GM21723 (cell line): ENCODE results near the gene RBBP6.
"Not testable (repeated sequence)": the region's sequence is repeated elsewhere in the genome, so short reads cannot be mapped to it uniquely, and the experiment has no call there.

Source experiments
- ATAC-seq: cut with Tn5 transposase; IDR thresholded peaks from one replicate; pipeline ENCODE4 v1.9.1; 2021; ENCODE audit warnings: mild to moderate bottlenecking, moderate library complexity; ENCODE audit not compliant: unreplicated experiment

Gene RBBP6, protein sequence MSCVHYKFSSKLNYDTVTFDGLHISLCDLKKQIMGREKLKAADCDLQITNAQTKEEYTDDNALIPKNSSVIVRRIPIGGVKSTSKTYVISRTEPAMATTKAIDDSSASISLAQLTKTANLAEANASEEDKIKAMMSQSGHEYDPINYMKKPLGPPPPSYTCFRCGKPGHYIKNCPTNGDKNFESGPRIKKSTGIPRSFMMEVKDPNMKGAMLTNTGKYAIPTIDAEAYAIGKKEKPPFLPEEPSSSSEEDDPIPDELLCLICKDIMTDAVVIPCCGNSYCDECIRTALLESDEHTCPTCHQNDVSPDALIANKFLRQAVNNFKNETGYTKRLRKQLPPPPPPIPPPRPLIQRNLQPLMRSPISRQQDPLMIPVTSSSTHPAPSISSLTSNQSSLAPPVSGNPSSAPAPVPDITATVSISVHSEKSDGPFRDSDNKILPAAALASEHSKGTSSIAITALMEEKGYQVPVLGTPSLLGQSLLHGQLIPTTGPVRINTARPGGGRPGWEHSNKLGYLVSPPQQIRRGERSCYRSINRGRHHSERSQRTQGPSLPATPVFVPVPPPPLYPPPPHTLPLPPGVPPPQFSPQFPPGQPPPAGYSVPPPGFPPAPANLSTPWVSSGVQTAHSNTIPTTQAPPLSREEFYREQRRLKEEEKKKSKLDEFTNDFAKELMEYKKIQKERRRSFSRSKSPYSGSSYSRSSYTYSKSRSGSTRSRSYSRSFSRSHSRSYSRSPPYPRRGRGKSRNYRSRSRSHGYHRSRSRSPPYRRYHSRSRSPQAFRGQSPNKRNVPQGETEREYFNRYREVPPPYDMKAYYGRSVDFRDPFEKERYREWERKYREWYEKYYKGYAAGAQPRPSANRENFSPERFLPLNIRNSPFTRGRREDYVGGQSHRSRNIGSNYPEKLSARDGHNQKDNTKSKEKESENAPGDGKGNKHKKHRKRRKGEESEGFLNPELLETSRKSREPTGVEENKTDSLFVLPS (N-terminal part only)

DNA sequence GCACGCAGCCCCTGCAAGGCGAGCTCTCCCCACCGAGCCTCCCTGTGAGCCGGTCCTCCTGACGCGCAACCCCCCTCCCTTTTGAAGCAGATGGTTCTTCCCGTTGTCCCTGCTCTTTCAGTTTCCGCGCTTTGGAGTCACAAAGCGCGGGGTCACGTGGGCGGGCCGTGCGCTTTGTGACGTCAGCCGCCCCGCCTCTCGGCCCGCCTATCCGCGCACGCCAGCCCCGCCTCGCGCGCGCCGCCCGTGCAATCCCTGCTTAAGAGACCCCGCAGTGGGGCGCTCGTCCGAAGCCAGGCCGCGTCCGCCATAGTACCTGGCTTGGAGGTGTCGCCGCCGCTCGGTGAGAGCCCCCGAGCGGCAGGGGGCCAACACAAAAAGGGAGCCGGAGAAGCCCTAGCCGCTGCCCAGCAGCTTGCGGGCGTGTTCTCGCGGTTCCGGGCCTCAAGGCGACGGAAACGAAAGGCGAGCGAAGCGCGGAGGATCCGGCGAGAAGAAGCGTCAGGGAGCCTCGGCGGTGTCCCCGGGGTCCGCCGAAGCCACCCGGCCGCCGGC, at the start of gene RBBP6:
TSS of gene RBBP6 (plus strand) at position 272 of the 555 bp plus-strand sequence. CDS start 1,061 bp downstream, outside the sequence.
- peak; percentile 89 for ATAC-seq

DNA sequence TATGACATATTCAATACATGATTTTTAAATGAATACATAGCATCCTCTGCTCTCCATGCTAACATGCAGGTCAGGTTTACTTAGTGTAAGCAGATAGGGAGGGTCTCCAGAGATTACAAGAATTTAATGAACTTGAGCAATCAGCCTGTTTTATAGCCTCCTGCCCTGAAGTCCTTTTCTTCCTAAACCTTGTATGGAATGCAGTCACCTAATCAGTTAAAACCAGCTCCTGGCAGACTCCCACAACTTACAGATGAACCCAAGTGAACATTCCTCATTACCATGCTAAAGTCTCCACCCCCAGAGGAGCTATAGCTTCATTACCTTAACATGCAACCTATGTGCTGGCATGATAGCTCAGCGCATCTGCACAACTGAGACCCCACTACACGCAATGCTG, 48.5 kb upstream of the RBBP6 start:
- ATAC-seq, result no peak

DNA sequence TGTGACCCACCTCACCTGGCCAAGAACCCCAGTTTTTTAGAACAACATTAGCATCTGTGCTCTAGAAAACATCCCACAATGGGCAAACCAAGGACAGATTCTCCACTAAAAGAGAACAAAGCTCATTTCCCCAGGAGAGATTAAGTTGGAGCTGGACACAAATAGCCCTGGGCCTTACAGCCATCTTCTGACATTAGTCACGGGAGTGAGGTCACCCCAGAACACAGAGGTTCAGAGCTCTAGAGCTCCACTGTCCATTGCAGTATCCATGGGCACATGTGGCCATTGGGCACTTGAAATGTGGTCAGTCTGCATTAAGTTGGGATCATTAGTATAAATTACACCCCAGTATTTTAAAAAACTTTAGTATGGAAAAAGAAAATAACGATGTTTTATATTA, 47.6 kb upstream of the RBBP6 start:
- ATAC-seq, result no peak

DNA sequence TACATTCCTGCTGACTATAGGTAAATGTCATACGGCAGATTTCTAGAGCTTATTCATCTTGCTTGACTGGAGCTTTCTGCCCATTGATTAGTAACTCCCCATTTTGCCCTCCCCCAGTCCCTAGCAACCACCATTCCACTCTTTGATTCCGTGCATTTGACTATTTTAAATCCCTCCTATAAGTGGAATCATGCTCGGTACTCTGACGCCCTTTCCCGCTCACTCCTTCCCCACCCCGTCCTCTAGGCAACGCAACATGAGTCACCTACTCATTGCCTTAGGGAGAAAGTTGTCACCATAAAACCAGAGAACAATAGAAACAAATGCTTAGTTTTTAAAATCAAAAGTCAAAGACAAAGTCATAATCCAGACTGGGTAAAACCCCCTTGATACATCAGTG, 45.5 kb upstream of the RBBP6 start:
- no peak for ATAC-seq

DNA sequence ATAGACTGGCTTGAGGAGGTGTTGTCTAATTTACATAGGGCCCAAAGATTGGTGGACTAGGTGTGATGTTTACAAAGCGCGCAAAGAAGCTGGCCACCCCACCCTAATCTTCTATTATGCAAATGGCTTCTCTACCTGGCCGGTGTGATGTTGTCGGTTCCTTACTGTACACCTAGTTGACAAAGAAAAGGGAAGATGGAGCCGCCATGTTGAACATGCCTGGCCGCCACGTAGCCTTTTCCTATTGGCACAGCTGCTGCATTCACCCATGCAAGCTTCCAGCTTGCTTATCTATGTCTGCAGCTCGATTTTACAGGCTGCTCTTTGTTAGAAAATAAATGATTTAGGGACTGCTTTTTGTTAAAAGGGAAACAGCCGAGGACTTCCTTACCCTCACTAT, 44.2 kb upstream of the RBBP6 start:
- ATAC-seq, result not testable (repeated sequence)

DNA sequence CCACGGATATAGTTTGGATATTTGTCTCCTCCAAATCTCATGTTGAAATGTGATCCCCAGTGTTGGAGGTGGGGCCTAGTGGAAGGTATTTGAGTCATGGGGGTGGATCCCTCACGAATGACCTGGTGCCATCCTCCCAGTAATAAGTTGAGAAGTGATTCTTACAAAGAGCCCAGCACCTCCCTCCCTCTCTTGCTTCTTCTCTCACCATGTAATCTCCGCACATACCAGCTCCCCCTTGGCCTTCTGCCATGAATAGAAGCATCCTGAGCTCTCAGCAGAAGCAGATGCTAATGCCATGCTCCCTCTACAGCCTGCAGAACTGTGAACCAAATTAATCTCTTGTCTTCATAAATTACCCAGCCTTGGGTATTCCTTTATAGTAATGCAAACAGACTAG, 41.9 kb upstream of the RBBP6 start:
- no peak for ATAC-seq

DNA sequence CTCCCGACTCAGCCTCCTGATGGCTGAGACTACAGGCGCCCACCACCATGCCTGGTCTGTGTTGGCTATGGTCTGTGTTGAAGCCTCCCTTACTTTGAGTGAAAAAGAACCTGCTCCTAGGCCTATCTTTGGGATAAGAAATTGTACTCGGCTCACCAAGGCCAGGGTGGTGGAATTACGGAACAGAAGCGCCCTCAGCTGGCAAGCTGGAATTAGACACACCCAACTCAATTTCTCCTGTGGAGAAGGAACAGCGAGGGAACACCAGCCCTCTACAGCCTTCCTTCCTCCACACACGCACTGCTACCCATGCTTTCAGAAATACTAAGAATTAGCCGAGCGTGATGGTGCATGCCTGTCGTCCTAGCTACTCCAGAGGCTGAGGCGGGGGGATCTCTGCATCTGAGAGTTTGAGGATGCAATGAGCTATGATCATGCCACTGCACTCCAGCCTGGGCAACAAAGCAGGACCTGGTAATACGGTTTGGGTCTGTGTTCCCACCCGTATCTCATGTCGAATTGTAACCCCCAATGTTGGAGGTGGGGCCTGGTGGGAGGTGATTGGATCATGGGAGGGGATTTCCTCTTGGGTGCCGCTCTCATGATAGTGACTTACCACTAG, 40.1 kb upstream of the RBBP6 start:
- ATAC-seq, result no peak

DNA sequence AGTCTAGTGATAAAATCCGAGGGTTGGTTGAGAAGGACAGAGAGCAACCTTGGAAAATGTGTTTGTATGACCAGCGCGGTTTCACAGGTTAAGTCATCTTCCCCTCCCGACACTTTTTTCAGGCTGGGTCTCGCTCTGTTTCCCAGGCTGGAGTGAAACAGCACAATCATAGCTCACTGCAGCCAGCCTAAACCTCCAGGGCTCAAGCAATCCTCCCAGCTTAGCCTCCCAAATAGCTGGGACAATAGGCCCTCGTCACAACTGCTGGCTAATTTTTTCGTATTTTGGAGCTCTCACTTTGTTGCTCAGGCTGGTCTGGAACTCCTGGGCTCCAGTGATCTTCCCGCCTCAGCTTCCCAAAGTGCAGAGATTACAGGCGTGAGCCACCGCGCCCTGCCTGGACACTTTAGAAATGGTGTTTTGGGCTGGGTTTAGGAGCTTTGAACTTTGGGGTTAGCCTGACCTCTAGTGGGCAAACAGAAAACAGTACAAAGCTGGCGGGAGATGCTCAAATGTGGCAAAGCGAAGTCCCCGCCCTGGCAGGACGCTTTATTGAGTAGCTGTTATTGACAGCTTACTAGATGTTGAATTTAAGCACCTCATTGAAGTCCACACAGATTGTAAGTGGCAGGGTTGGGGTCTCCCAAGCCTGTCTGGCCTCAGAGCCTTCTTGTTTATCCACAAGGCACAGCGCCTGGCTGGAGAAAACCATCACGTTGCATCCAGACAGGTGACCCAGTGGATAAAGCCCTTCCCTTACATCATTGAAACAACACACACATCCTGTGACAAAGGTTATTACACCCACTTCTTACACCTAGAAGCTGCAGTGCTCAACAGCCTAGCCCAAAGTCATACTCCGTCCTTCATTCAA, 34.7 kb upstream of the RBBP6 start:
- peak; percentile 70 for ATAC-seq

DNA sequence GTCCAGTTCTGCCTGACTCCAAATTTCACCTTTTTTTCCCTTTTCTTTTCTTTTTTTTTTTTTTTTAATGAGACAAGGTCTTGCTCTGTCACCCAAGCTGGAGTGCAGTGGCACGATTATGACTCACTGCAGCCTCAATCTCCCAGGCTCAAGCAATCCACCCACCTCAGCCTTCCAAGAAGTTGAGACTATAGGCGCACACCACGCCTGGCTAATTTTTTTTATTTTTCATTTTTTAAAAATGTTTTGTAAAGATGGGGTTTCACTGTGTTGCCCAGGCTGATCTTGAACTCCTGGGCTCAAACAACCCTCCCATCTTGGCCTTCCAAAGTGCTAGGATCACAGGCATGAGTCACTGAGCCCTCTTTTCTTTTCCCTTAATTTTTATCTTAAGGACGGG, 33.4 kb upstream of the RBBP6 start:
- ATAC-seq, result no peak

DNA sequence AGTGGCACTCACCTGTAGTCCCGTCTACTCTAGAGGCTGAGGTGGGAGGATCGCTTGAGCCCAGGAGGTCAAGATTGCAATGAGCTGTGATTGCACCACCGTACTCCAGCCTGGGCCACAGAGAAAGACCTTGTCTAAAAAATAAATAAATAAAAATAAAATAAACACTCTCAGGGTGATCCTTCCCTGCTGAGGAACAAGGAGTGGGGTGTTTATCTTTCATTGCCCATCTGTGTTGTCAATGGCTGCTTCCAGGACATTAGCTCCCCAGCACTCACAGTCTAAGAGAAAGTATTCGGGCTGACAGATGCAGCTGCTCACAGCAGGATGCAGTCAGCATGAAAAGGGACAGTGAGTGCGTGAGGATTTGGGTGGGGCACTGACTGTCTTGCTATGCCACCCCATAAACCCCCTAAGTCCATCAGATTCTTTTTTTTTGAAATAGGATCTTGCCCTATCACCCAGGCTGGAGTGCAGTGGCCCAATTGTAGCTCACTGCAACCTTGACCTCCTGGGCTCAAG, 31.3 kb upstream of the RBBP6 start:
- ATAC-seq, result no peak

DNA sequence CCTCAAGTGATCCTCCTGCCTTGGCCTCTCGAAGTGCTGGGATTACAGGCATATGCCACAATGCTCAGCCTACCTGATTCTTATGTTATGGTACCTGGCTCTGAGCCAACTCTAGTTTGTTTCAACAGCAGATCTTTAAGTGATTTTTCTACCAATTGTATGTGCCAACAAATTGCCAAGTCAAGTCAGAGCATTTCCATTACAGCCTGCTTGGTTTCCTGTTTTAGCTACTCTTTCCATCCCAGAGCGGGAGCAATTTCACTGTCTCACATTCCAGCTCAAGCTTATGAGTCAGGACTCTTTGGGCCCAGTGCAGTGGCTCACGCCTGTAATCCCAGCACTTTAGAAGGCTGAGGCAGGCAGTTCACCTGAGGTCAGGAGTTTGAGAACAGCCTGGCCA, 30.8 kb upstream of the RBBP6 start:
- ATAC-seq, result no peak

DNA sequence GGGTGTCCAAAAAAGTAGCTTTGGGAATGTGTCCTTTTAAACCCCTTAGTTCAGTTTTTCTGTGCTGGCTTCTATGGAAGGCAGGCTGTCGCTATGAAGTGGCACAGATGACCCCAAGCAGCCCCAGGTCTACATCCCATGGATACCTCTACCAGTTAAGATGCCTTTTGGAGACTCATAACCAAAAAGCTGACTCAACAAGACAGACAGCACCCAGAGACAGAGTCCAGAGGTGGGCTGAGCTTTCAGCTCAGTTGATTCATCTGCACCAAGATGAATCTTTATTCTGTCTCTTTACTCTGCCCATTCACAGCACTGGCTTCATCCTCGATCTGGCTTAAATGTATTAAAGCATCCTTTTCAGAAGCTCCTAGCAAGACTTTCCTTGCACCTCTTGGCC, 29.8 kb upstream of the RBBP6 start:
- no peak for ATAC-seq

DNA sequence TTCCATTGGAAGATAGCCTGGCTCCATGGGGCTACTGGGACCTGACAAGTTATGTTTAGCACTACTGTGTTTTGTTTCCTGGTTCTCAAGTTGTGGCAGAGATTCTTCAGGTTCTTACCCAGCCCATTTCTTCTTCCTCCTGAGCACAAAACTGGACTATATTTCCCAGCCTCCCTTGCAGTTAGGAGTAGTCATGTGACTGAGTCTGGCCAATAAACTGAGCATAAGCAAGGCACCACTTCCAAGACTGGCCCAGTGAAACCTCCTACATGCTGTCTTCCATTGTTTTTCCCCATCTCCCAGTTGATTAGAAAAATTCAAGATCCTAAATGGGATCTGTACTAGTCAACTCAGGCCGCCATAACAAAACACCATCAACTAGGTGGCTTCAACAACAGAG, 28.2 kb upstream of the RBBP6 start:
- no peak for ATAC-seq

DNA sequence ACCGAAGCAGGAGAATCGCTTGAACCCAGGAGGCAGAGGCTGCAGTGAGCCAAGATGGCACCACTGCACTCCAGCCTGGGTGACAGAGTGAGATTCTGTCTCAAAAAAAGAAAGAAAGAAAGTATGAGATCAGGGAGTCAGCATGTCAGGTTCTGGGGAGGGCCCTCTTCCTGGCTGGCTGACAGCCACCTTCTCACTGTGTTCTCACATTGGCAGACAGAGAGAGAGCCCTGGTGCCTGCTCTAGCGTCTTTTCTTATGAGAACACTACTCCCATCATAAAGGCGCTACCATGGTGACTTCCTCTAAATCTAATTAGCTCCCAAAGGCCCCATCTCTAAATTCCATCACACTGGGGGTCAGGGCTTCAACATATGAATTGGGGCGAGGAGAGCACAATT, 27.6 kb upstream of the RBBP6 start:
- ATAC-seq, result no peak

DNA sequence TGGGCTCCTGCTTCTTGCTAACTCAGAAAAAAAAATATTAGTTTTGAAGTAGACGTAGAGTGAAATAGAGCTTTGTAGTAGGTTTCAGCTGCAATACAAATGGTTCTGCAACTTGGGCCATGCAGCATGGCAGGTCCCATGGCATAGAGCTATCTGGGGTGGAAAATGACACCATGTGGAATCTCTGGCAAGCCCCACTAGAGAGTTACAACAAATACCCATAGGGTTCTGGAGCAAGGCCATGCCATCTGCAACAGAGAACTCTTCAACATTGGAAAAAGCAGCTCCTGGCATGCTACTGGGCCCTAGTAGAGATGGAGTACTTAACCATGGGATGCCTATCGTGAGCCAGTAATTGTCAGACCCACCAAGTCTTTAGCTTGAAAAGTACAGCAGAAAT, 25.3 kb upstream of the RBBP6 start:
- no peak for ATAC-seq

DNA sequence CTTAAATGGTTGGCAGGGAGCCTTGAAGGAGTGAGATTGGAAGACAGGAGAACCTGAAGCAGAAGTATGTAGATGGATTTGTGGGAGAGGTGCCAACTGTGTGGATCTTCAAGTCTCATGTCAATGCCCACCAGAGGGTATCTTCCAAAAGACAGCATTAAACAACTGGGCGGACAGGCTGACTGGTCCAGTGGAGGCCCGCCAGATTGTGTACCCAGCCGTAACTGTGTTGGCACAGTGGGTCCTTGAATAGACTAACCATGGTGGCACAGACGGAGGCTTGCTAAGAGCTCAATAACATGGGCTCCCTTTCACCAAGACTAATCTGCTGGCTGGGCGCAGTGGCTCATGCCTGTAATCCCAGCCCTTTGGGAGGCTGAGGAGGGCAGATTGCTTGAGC, 24.2 kb upstream of the RBBP6 start:
- ATAC-seq, result no peak

DNA sequence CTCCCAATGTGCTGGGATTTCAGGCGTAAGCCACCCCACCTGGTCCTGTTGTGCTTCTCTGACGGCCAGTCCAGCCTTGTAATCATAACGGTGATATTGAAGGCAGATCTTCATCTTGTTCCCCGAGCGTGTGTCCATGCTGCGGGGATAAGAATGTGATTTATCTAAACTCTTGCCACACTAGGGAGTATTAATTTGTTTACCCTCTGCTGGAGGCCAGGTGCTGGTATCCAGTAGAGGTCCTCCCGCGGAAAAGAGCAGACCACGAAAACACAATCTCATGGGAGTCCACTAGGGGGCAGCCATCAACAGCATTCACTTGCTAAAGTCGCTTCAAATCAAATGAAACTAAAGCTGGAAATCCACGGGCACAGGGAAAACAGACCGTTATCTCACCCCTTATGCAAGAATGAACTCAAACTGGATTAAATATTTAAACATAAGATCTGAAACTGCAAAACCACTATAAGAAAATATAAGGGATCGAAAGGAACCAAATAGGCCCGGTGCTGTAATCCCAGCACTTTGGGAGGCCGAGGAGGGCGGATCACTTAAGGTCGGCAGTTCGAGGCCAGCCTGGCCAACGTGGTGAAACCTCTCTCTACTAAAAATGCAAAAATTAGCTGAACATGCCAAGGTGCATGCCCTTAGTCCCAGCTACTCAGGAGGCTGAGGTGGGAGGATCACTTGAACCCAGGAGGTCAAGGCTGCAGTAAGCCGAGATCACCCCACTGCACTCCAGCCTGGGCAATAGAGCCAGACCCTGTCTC, 22.3 kb upstream of the RBBP6 start:
- ATAC-seq, result no peak

DNA sequence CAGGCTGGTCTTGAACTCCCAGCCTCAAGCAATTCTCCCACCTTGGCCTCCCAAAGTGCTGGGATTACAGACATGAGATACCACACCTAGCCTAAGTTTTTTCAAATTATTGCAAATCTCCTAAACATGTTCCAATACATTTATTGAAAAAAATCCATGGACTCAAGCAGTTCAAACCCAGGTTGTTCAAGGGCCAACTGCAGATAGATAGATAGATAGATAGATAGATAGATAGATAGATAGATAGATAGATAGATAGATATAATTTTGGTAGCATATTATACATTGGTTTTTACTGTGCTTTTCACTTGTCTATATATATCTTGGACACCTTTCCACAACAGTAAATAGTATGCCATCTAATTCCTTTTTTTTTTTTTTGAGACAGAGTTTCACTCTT, 20.9 kb upstream of the RBBP6 start:
- ATAC-seq, result no peak

DNA sequence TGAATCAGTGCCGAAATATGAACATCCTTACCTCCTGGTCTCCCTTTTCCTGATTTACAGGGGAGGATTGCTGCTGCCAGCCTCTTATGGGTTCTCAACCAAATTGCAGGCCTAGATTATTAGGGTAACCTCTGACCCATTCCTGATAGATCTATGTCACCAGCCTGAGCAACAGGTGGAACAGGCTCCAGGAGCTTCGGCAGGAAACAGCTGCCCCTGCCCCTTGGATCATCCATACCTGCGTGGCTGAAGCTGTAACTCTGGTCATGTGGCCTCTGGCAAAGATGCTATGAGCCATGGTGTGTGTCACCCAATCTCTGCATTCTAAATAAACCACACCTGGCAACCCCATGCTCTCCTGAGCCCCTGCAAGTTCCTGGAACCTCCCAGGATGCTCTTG, 18.4 kb upstream of the RBBP6 start:
- no peak for ATAC-seq
